Naive thymus-derived CD8-positive, alpha-beta T cell (primary cell): ENCODE measurements around the gene SPHK2. TPM values are rescaled to one million over a fixed set of nuclear protein-coding genes. Genes with fewer than 3 reads are reported as not detected.
"Not testable (repeated sequence)": the region's sequence is repeated elsewhere in the genome, so short reads cannot be mapped to it uniquely, and the experiment has no call there.

ENCODE experiments used
- ATAC-seq, 2 donors: fragments of 150-1000 bp; cut with Tn5 transposase in 1 of 2; sonication (Bioruptor Pico), chemical (Tn5 transposase) in 1 of 2; 1 replicate in 1 of 2; 2 replicates in 1 of 2; pipeline ENCODE4 v1.10.0; 2021; ENCODE audit warnings: mild to moderate bottlenecking in 2 of 2, moderate library complexity in 2 of 2
- POLR2A ChIA-PET: fragments of 350-600 bp; sonication (Branson Sonifier 250); formaldehyde crosslinking; loops from one replicate; lab custom pipeline; 2021; ENCODE audit warnings: antibody characterized with exemption; lab: Charles Lee
- DNase-seq, 10 donors: peaks; one replicate each; pipeline versions ENCODE4 v3.0.0 to v3.0.0-alpha.2; 2020 to 2022
- H3K27ac Mint-ChIP-seq, 10 donors: one replicate each; pipeline ENCODE4 v1.8.0; 2020 to 2022; ENCODE audit warnings: mild to moderate bottlenecking in 10 of 10, mixed read lengths in 10 of 10, moderate library complexity in 4 of 10, inconsistent platforms in 1 of 10
- H3K27me3 Mint-ChIP-seq, 5 donors: one replicate each; pipeline ENCODE4 v1.8.0; 2021 to 2022; ENCODE audit warnings: mixed read lengths in 5 of 5
- H3K36me3 Mint-ChIP-seq, 3 donors: one replicate each; pipeline ENCODE4 v1.8.0; 2020 to 2022; ENCODE audit warnings: mixed read lengths in 3 of 3, mild to moderate bottlenecking in 2 of 3, inconsistent platforms in 1 of 3
- H3K4me1 Mint-ChIP-seq, 4 donors: one replicate each; pipeline ENCODE4 v1.8.0; 2021 to 2022; ENCODE audit warnings: mixed read lengths in 4 of 4
- H3K4me3 Mint-ChIP-seq, 10 donors: one replicate each; pipeline ENCODE4 v1.8.0; 2020 to 2022; ENCODE audit warnings: mild to moderate bottlenecking in 10 of 10, mixed read lengths in 10 of 10, moderate library complexity in 6 of 10, inconsistent platforms in 1 of 10
- H3K9me3 Mint-ChIP-seq, 9 donors: one replicate each; pipeline ENCODE4 v1.8.0; 2020 to 2022; ENCODE audit warnings: mixed read lengths in 9 of 9, mild to moderate bottlenecking in 3 of 9, inconsistent platforms in 1 of 9, moderate library complexity in 1 of 9
- polyA plus RNA-seq, 3 donors: library from polyadenylated mRNA; unstranded; fragments of 300-500 nt; fragmentation: Illumina TruSeq; gene quantifications; one replicate each; pipeline ENCODE4 v1.2.3, GENCODE V29; 2021
- total RNA-seq, 8 experiments: library from RNA in 2 of 8; stranded (reverse) in 2 of 8; gene quantifications; one replicate each; pipeline ENCODE4 v1.2.3 and lab custom pipeline; 2021 to 2026

The SPHK2 gene
- 10 to 100 TPM; 39.1 to 40.4 TPM for total RNA-seq
- polyA plus RNA-seq = 1 to 10 TPM; 7.5 to 9.1 (median 8.3) TPM
- total RNA-seq (lab: John Stamatoyannopoulos, UW) = 10.8 to 28.9 (median 22.7) reads per million in 6 experiments

GRCh38 chr19:48618916-48619691 lies at the start of gene SPHK2, which contains the start of gene RPL18:
Gene SPHK2, plus strand, starts transcription at chr19:48619506. Its CDS starts 1,009 bp downstream, at chr19:48620515.
Gene RPL18, minus strand, starts transcription at chr19:48619178. Its CDS starts 35 bp downstream, at chr19:48619143.
- DNase-seq (peak; percentile 88 to 97 (median 93)), ATAC-seq (peak; percentile 77 to 78)
- H3K4me3 Mint-ChIP-seq = peak within 1 kb of the TSS; percentile 94 to 99 (median 96)
- H3K4me1 Mint-ChIP-seq = peaks cover 28 to 66% (median 47%) of the 10 kb centered on the region in 4 donors
- POLR2A ChIA-PET = interaction anchor here (0.5 to 5.4 kb wide), 29 partner anchors 8 to 1364 kb away, joined by 3 to 70 read pairs (median 5); partner anchors contain the start of genes CA11, DBP, GYS1 and KDELR1
- H3K36me3 Mint-ChIP-seq = peaks cover 0 to 40% (median 15%) of the 10 kb centered on the region in 3 donors
- no peaks in the 10 kb centered on the region for H3K27me3 Mint-ChIP-seq
- H3K9me3 Mint-ChIP-seq = no peaks in the 10 kb centered on the region
- peak within 1 kb of the TSS; percentile 94 to 99 (median 98) for H3K27ac Mint-ChIP-seq

DNA sequence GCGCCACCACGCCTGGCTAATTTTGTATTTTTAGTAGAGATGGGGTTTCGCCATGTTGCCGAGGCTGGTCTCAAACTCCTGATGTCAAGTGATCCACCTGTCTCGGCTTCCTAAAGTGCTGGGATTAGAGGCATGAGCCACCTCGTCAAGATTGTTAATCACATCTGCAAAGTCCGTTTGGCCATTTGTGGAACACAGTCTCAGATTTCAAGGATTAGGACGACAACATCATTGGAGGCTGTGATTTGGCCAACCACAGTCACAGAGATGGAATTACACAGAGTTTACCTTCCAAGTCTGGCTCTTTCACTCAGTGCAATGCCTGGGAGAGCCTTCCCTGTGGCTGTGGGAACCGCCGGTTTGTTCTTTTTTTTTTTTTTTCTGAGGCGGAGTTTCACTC lies 49.5 kb upstream of the SPHK2 start:
- Mint-ChIP-seq H3K4me3 (no peak overlapping the region), H3K36me3 (no peaks in the 10 kb centered on the region), H3K27ac (no peak overlapping the region), H3K9me3 (no peaks in the 10 kb centered on the region), H3K4me1 (peaks cover 0 to 4% (median under 1%) of the 10 kb centered on the region in 4 donors), H3K27me3 (peaks cover 0 to 13% (median 5%) of the 10 kb centered on the region in 5 donors)
- ATAC-seq = no peak
- no peak for DNase-seq
- POLR2A ChIA-PET = no interaction called here

DNA sequence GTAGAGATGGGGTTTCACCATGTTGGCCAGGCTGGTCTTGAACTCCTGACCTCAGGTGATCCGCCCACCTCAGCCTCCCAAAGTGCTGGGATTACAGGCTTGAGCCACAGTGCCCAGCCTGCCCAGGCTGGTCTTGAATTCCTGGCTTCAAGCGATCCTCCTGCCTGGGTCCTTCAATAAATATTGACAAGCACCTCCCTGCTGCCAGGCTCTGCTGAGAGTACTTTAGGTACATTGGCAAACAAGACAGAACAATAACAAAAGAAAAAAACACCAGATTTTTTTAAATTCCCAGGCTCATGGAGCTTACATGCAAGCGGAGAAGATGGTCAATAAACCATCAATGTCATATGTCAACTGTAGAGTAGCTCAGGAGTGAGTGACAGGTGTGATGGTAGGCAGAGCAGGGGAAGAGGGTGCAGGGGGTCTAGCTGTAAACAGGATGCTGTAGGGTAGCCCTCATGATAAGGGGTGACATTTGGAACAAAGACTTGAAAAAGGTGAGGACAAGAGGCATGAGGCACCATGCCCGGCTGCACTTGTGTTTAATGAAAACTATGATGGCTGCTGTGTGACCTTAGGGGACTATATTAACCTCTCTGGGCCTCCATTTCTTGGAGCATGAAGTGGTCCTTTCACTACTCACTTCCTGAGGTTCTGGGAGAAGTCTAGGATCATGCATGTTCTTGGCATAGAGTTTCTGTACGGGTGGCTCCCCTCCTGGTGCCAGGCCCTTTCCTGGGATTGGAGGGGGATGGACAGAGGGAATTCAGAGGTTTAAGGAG lies 47.7 kb upstream of the SPHK2 start:
- Mint-ChIP-seq H3K9me3 (no peaks in the 10 kb centered on the region), H3K4me1 (peaks cover 0 to 4% (median under 1%) of the 10 kb centered on the region in 4 donors), H3K4me3 (no peak overlapping the region), H3K36me3 (no peaks in the 10 kb centered on the region), H3K27me3 (peaks cover 0 to 11% (median 5%) of the 10 kb centered on the region in 5 donors), H3K27ac (peak overlapping the region in 2 of 10 donors; percentile 28 to 41)
- POLR2A ChIA-PET = no interaction called here
- ATAC-seq (no peak), DNase-seq (no peak)

- H3K4me3 Mint-ChIP-seq = no peak overlapping the region
- no peak overlapping the region for H3K27ac Mint-ChIP-seq
- POLR2A ChIA-PET = no interaction called here
- H3K9me3 Mint-ChIP-seq = no peaks in the 10 kb centered on the region
- no peak for ATAC-seq
- H3K36me3 Mint-ChIP-seq = no peaks in the 10 kb centered on the region
- DNase-seq = no peak
- H3K4me1 Mint-ChIP-seq = peaks cover 0 to 4% (median under 1%) of the 10 kb centered on the region in 4 donors
- H3K27me3 Mint-ChIP-seq = peaks cover 0 to 5% (median 0%) of the 10 kb centered on the region in 5 donors
Measured at GRCh38 chr19:48573163-48573505, 46.2 kb upstream of the SPHK2 start.

- no peak overlapping the region for H3K4me3 Mint-ChIP-seq
- POLR2A ChIA-PET = no interaction called here
- ATAC-seq = no peak
Measured at GRCh38 chr19:48575931-48576622, 43.2 kb upstream of the SPHK2 start.

GRCh38 chr19:48577908-48578307 lies 41.4 kb upstream of the SPHK2 start:
- H3K4me3 Mint-ChIP-seq, H3K9me3 Mint-ChIP-seq, ATAC-seq, H3K4me1 Mint-ChIP-seq, H3K36me3 Mint-ChIP-seq, H3K27ac Mint-ChIP-seq, DNase-seq, POLR2A ChIA-PET, H3K27me3 Mint-ChIP-seq: not testable (repeated sequence)

More at GRCh38 chr19:48575931-48576622, 43.2 kb upstream of the SPHK2 start:
- H3K27ac Mint-ChIP-seq = no peak overlapping the region
- DNase-seq = no peak
- peaks cover 0 to 5% (median 0%) of the 10 kb centered on the region in 5 donors for H3K27me3 Mint-ChIP-seq
- no peaks in the 10 kb centered on the region for H3K36me3 Mint-ChIP-seq
- H3K9me3 Mint-ChIP-seq = no peaks in the 10 kb centered on the region
- peaks cover 0 to 4% (median under 1%) of the 10 kb centered on the region in 4 donors for H3K4me1 Mint-ChIP-seq

DNA sequence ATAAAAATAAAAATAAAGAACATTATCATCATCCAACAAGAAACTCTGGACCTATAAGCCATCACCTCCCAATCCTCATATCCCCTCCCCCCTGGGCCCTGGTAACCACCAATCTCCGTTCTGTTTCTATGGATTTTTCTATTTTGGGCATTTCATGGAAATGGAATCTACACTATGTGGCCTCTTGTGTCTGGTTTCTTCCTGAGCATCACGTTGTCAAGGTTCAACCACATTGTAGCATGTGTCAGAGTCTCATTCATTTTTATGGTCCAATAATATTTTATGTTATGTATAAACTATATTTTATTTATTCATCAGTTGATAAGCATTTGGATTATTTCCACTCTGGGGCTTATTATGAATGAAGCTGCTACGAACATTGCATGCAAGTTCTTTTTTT lies 40.4 kb upstream of the SPHK2 start:
- DNase-seq (no peak), ATAC-seq (no peak)
- Mint-ChIP-seq H3K9me3 (no peaks in the 10 kb centered on the region), H3K4me3 (no peak overlapping the region), H3K4me1 (peaks cover under 1 to 4% (median 1%) of the 10 kb centered on the region in 4 donors), H3K36me3 (no peaks in the 10 kb centered on the region), H3K27me3 (peaks cover 0 to 2% (median under 1%) of the 10 kb centered on the region in 5 donors), H3K27ac (no peak overlapping the region)
- POLR2A ChIA-PET = no interaction called here

GRCh38 chr19:48582168-48582567 lies 37.1 kb upstream of the SPHK2 start:
- ATAC-seq (no peak), DNase-seq (no peak)
- Mint-ChIP-seq H3K27ac (no peak overlapping the region), H3K36me3 (no peaks in the 10 kb centered on the region), H3K4me3 (no peak overlapping the region), H3K27me3 (peaks cover 1 to 8% (median 4%) of the 10 kb centered on the region in 5 donors), H3K4me1 (peaks cover 4 to 6% (median 5%) of the 10 kb centered on the region in 4 donors), H3K9me3 (no peaks in the 10 kb centered on the region)
- POLR2A ChIA-PET = no interaction called here

- Mint-ChIP-seq H3K36me3 (no peaks in the 10 kb centered on the region), H3K27ac (no peak overlapping the region), H3K27me3 (peaks cover 0 to 9% (median 4%) of the 10 kb centered on the region in 5 donors), H3K4me3 (no peak overlapping the region), H3K4me1 (peaks cover 13 to 18% (median 15%) of the 10 kb centered on the region in 4 donors), H3K9me3 (no peaks in the 10 kb centered on the region)
- ATAC-seq = no peak
- POLR2A ChIA-PET = interaction anchor here (0.5 to 1.2 kb wide), 5 partner anchors 32 to 313 kb away, joined by 3 to 8 read pairs (median 4); partner anchors contain the start of genes RPL18 and SPHK2
- no peak for DNase-seq
Measured at GRCh38 chr19:48587387-48587786, 31.9 kb upstream of the SPHK2 start.

- Mint-ChIP-seq H3K4me3 (peak overlapping the region; percentile 48 to 88 (median 78)), H3K27ac (peak overlapping the region in 8 of 10 donors; percentile 29 to 85 (median 71)), H3K27me3 (peaks cover 0 to 9% (median 4%) of the 10 kb centered on the region in 5 donors), H3K36me3 (no peaks in the 10 kb centered on the region), H3K4me1 (peaks cover 13 to 23% (median 20%) of the 10 kb centered on the region in 4 donors), H3K9me3 (no peaks in the 10 kb centered on the region)
- DNase-seq = peak; percentile 69 to 93 (median 85)
- POLR2A ChIA-PET = interaction anchor here (0.7 to 1.0 kb wide), 4 partner anchors 16 to 404 kb away, joined by 3 to 4 read pairs (median 4); partner anchors contain the start of genes GYS1, RPL18 and SPHK2
- ATAC-seq = peak; percentile 87 to 95
Measured at GRCh38 chr19:48588670-48589401, 30.5 kb upstream of the SPHK2 start.

DNA sequence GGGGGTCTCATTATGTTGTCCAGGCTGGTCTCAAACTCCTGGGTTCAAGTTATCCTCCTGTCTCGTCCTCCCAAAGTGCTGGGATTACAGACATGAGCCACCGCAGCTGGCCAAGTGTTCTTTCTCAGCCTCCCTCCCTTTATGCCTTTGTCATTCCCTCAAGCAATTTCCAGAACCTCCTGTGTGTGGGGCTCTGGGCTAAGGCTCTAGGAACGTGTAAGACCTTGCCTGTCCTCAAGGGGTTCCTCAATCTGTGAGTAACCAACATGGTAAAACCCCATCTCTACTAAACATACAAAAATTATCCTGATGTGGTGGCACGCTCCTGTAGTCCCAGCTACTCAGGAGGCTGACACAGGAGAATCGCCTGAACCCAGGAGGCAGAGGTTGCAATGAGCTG lies 28.3 kb upstream of the SPHK2 start:
- H3K36me3 Mint-ChIP-seq = no peaks in the 10 kb centered on the region
- H3K4me1 Mint-ChIP-seq = peaks cover 10 to 17% (median 14%) of the 10 kb centered on the region in 4 donors
- peak overlapping the region in 1 of 10 donors; percentile 29 for H3K27ac Mint-ChIP-seq
- POLR2A ChIA-PET = no interaction called here
- ATAC-seq (no peak), DNase-seq (no peak)
- H3K27me3 Mint-ChIP-seq = peaks cover 0 to 3% (median 0%) of the 10 kb centered on the region in 5 donors
- no peak overlapping the region for H3K4me3 Mint-ChIP-seq
- no peaks in the 10 kb centered on the region for H3K9me3 Mint-ChIP-seq
